H9 (cell line): ENCODE measurements around the gene ZCCHC17. TPM values are rescaled to one million over a fixed set of nuclear protein-coding genes. Genes with fewer than 3 reads are reported as not detected.

Source experiments
- DNase-seq: peaks from one replicate; pipeline ENCODE4 v3.0.0-alpha.2; 2017
- H2AFZ ChIP-seq: one replicate; pipeline ENCODE4 v1.6.1; 2013; ENCODE audit warnings: mild to moderate bottlenecking, low read length, control low read depth, moderate library complexity
- H2AK5ac ChIP-seq: 2 replicates; pipeline ENCODE4 v1.6.1; 2013; ENCODE audit warnings: low read length, control low read depth, mixed read lengths; ENCODE audit not compliant: insufficient read length
- H2BK120ac ChIP-seq: one replicate; pipeline ENCODE4 v1.6.1; 2013; ENCODE audit warnings: low read depth, mild to moderate bottlenecking, low read length, control low read depth, inconsistent platforms; ENCODE audit not compliant: poor library complexity, severe bottlenecking
- H2BK12ac ChIP-seq: 2 replicates; pipeline ENCODE4 v1.6.1; 2013; ENCODE audit warnings: low read length, control low read depth, mixed read lengths, low read depth; ENCODE audit not compliant: insufficient read length
- H2BK15ac ChIP-seq: 2 replicates; pipeline ENCODE4 v1.6.1; 2013; ENCODE audit warnings: low read depth, low read length, control low read depth
- H2BK20ac ChIP-seq: one replicate; pipeline ENCODE4 v1.6.1; 2013; ENCODE audit warnings: low read depth, mild to moderate bottlenecking, low read length, control low read depth, inconsistent platforms; ENCODE audit not compliant: poor library complexity, severe bottlenecking
- H2BK5ac ChIP-seq: 2 replicates; pipeline ENCODE4 v1.6.1; 2013; ENCODE audit warnings: low read length, control low read depth, mixed read lengths; ENCODE audit not compliant: insufficient read length
- H3K14ac ChIP-seq: 2 replicates; pipeline ENCODE4 v1.6.1; 2013; ENCODE audit warnings: low read length, control low read depth; ENCODE audit not compliant: insufficient read depth
- H3K18ac ChIP-seq: 2 replicates; pipeline ENCODE4 v1.6.1; 2013; ENCODE audit warnings: low read depth, mild to moderate bottlenecking, mixed read lengths, low read length, control low read depth; ENCODE audit not compliant: insufficient read length
- H3K23ac ChIP-seq: 2 replicates; pipeline ENCODE4 v1.6.1; 2013; ENCODE audit warnings: low read length, control low read depth, mixed read lengths, low read depth; ENCODE audit not compliant: insufficient read length
- H3K23me2 ChIP-seq: 2 replicates; pipeline ENCODE4 v1.6.1; 2013; ENCODE audit warnings: low read depth, mild to moderate bottlenecking, mixed read lengths, low read length, control low read depth; ENCODE audit not compliant: insufficient read length, poor library complexity, severe bottlenecking
- H3K27ac ChIP-seq: 2 replicates; pipeline ENCODE4 v1.5.1; 2013; ENCODE audit warnings: low read length, control low read depth, mixed read lengths, low read depth; ENCODE audit not compliant: insufficient read length
- H3K27me3 ChIP-seq: 2 replicates; pipeline ENCODE4 v1.6.1; 2013; ENCODE audit warnings: low read length, control low read depth, inconsistent platforms; ENCODE audit not compliant: insufficient read depth
- H3K4ac ChIP-seq: 2 replicates; pipeline ENCODE4 v1.6.1; 2013; ENCODE audit warnings: low read depth, mild to moderate bottlenecking, control low read depth, inconsistent platforms, low read length, moderate library complexity
- H3K4me1 ChIP-seq: 2 replicates; pipeline ENCODE4 v1.6.1; 2013; ENCODE audit warnings: low read length, control low read depth, inconsistent platforms; ENCODE audit not compliant: insufficient read depth
- H3K4me2 ChIP-seq: 2 replicates; pipeline ENCODE4 v1.6.1; 2013; ENCODE audit warnings: low read length, control low read depth, mixed read lengths; ENCODE audit not compliant: insufficient read length, insufficient read depth
- H3K56ac ChIP-seq: 2 replicates; pipeline ENCODE4 v1.6.1; 2013; ENCODE audit warnings: low read depth, mild to moderate bottlenecking, mixed read lengths, low read length, control low read depth; ENCODE audit not compliant: insufficient read length
- H3K79me1 ChIP-seq: 2 replicates; pipeline ENCODE4 v1.6.1; 2013; ENCODE audit warnings: low read depth, mild to moderate bottlenecking, moderate library complexity, low read length, control low read depth, inconsistent platforms; ENCODE audit not compliant: insufficient read depth, poor library complexity, severe bottlenecking
- H3K79me2 ChIP-seq: 2 replicates; pipeline ENCODE4 v1.6.1; 2013; ENCODE audit warnings: low read length, control low read depth, inconsistent platforms; ENCODE audit not compliant: insufficient read depth
- H3K9ac ChIP-seq: 2 replicates; pipeline ENCODE4 v1.6.1; 2013; ENCODE audit warnings: low read length, control low read depth, mixed read lengths; ENCODE audit not compliant: insufficient read length; ENCODE audit errors: extremely low read depth
- H3K9me3 ChIP-seq: one replicate; pipeline ENCODE4 v1.6.1; 2013; ENCODE audit warnings: low read depth, low read length, inconsistent platforms; ENCODE audit not compliant: control insufficient read depth
- H3T11ph ChIP-seq: one replicate; pipeline ENCODE4 v1.6.1; 2013; ENCODE audit warnings: mild to moderate bottlenecking, low read length, control low read depth, inconsistent platforms
- H4K20me1 ChIP-seq: one replicate; pipeline ENCODE4 v1.6.1; 2013; ENCODE audit not compliant: control insufficient read depth, insufficient read length, insufficient read depth
- H4K5ac ChIP-seq: 2 replicates; pipeline ENCODE4 v1.6.1; 2013; ENCODE audit warnings: low read depth, mild to moderate bottlenecking, mixed read lengths, low read length, control low read depth; ENCODE audit not compliant: insufficient read length
- H4K8ac ChIP-seq: replicated peaks from 2 replicates; pipeline ENCODE4 v1.6.1; 2013; ENCODE audit warnings: low read length, control low read depth, mixed read lengths, low read depth; ENCODE audit not compliant: insufficient read length
- H4K91ac ChIP-seq: 2 replicates; pipeline ENCODE4 v1.6.1; 2013; ENCODE audit warnings: low read depth, mild to moderate bottlenecking, moderate library complexity, mixed read lengths, low read length, control low read depth; ENCODE audit not compliant: insufficient read length
- H3K27ac Mint-ChIP-seq, 3 experiments: 2 replicates in 2 of 3; 3 replicates in 1 of 3; pipeline ENCODE4 v1.8.0; 2020 to 2021; ENCODE audit warnings: mixed read lengths in 3 of 3, mild to moderate bottlenecking in 1 of 3, moderate library complexity in 1 of 3
- H3K27me3 Mint-ChIP-seq: 2 replicates; pipeline ENCODE4 v1.8.0; 2021; ENCODE audit warnings: low read depth, mild to moderate bottlenecking, moderate library complexity, mixed read lengths
- H3K36me3 Mint-ChIP-seq, 3 experiments: 2 replicates in 2 of 3; 3 replicates in 1 of 3; pipeline ENCODE4 v1.8.0; 2020 to 2021; ENCODE audit warnings: low read depth in 3 of 3, mixed read lengths in 3 of 3; ENCODE audit not compliant: insufficient read depth in 1 of 3
- H3K4me1 Mint-ChIP-seq, 2 experiments: 2 replicates each; pipeline ENCODE4 v1.8.0; 2020; ENCODE audit warnings: mixed read lengths in 2 of 2
- H3K4me3 Mint-ChIP-seq, 2 experiments: 2 replicates in 1 of 2; 3 replicates in 1 of 2; pipeline ENCODE4 v1.8.0; 2020 to 2021; ENCODE audit warnings: mild to moderate bottlenecking in 2 of 2, mixed read lengths in 2 of 2, moderate library complexity in 1 of 2
- H3K9me3 Mint-ChIP-seq, 2 experiments: 2 replicates in 1 of 2; 3 replicates in 1 of 2; pipeline ENCODE4 v1.8.0; 2020; ENCODE audit warnings: mild to moderate bottlenecking in 2 of 2, mixed read lengths in 2 of 2, moderate library complexity in 1 of 2
- CTCF ChIP-seq: fragments of 200-600 bp; sonication (generic); conservative IDR thresholded peaks from 3 replicates; pipeline ENCODE4 v1.8.0; 2021; ENCODE audit warnings: antibody characterized with exemption, mild to moderate bottlenecking
- WGBS: extraction: QIAGEN DNeasy Blood & Tissue Kit; methylation state at CpG from one replicate; pipeline ENCODE4 v1.1.7; 2013; ENCODE audit warnings: missing lambda C conversion rate, low lambda C conversion rate, mixed read lengths; ENCODE audit not compliant: insufficient read length; ENCODE audit errors: extremely low coverage; 5-methylcytosine and 5-hydroxymethylcytosine counted together
- total RNA-seq: library from RNA; stranded (reverse); gene quantifications from 2 replicates; pipeline ENCODE4 v1.2.1, GENCODE V29; 2021

Gene ZCCHC17
- total RNA-seq, 1 experiment from 2014 or later: 50.4 TPM

DNA sequence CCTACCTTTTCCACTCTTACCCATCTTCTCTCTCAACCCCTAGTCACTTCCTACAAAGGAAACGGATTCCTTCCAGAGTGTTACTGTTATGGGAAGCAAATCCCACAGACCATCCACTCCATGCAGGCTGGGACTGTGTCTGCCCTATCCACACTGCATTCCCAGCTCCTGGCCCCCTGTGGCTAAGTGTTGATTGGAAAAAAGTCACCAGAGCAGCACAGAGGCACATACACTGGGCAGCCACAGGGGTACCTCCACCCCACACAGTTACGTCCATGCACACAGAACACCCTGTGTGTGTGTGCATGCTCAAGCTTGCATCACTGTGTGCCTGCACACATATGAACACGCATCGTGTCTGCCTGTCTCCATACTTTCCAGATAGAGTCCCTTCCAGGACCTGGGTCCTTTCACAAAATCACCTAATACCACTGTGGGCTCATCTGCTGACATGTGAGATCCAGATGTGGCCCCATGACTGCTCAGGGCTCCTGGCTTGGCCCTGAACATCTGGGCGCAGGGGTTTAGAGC is 112.0 kb downstream of the ZCCHC17 start:
- Histone ChIP-seq H3K9ac (no peak overlapping the region), H2BK15ac (no peak overlapping the region), H4K20me1 (no peaks in the 10 kb centered on the region), H3K23ac (no peak overlapping the region), H3K4me2 (no peak overlapping the region), H3K79me1 (no peaks in the 10 kb centered on the region), H3T11ph (no peak overlapping the region), H2AK5ac (no peak overlapping the region), H3K9me3 (no peaks in the 10 kb centered on the region), H2BK12ac (no peak overlapping the region), H3K4me1 (no peaks in the 10 kb centered on the region), H3K79me2 (no peaks in the 10 kb centered on the region), H3K23me2 (peaks cover 8% of the 10 kb centered on the region), H3K56ac (no peak overlapping the region), H3K4ac (no peak overlapping the region), H2BK20ac (no peak overlapping the region), H2BK120ac (no peak overlapping the region), H2BK5ac (no peak overlapping the region), H4K5ac (no peak overlapping the region), H3K27ac (no peak overlapping the region), H3K14ac (no peak overlapping the region), H2AFZ (no peak overlapping the region), H4K8ac (no peak overlapping the region), H4K91ac (no peak overlapping the region), H3K27me3 (no peaks in the 10 kb centered on the region), H3K18ac (no peak overlapping the region)
- H3K36me3 Mint-ChIP-seq: no peaks in the 10 kb centered on the region; a peak in 2 of 7 replicates
- H3K9me3 Mint-ChIP-seq: no peaks in the 10 kb centered on the region
- WGBS: no CpG with 5 or more reads among the region's 5 CpGs
- H3K27me3 Mint-ChIP-seq: peaks cover 27% of the 10 kb centered on the region
- no peak for DNase-seq
- TF ChIP-seq CTCF: no peak
- H3K27ac Mint-ChIP-seq: no peak overlapping the region
- peaks cover 9 to 15% of the 10 kb centered on the region in 2 experiments for H3K4me1 Mint-ChIP-seq
- H3K4me3 Mint-ChIP-seq: no peak overlapping the region
